NCI-H2107 treated with DMSO at 0.1 percent for 48 hours (cell line): Measurements from ENCODE around the gene LENG9.
A peak's percentile ranks its signal among the peaks of the same experiment; 100 is the strongest.

ENCODE experiments used
- DNase-seq: peaks from one replicate; lab custom pipeline; 2025; ENCODE audit not compliant: unreplicated experiment; lab: John Stamatoyannopoulos, UW

The LENG9 gene

DNA sequence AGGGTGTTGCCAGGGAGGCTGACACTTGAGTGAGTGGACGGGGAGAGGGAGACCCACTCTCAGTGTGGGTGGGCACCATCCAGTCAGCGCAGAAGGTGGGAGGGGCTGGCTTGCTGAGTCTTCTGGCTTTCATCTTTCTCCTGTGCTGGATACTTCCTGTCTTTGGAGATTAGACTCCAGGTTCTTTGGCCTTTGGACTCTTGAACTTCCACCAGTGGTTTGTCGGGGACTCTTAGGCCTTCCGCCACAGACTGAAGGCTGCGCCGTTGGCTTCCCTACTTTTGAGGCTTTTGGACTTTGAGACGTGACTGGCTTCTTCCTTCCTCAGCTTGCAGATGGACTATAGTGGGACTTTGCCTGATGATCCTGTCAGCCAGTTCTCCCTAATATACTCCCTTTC, 18.8 kb downstream of the LENG9 start:
- DNase-seq: no peak

GRCh38 chr19:54440641-54441040, 22.9 kb downstream of the LENG9 start:
- DNase-seq: no peak

DNA sequence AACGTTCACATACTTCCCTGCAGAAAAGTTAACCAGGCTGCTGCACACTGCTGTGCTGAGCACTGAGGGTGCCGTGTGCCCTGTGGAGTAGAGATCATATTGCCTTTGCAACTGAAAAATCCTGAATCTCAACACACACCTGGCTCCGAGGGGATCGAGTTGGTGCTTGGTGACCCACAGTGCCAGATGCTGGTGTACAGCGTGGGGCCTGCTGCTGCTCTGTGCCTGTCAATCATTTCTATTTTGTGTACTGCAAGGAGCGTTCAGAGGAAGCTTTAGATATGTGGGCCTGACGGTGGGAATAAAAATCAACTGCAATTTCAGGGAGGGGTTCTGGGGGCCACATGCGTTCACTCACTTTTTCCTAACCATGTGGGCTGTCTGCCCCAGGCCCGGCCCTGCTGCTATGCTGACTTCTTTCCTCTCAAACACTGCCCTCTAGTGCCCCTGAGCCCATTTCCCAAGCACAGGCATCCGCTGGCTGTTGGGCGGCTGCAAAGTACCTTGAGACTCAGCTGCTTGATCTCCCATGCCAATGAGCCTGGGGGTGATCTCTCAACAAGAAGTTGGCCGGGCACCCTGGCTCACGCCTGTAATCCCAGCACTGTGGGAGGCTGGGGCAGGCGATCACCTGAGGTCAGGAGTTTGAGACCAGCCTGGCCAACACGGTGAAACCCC, 24.3 kb downstream of the LENG9 start:
- no peak for DNase-seq

DNA sequence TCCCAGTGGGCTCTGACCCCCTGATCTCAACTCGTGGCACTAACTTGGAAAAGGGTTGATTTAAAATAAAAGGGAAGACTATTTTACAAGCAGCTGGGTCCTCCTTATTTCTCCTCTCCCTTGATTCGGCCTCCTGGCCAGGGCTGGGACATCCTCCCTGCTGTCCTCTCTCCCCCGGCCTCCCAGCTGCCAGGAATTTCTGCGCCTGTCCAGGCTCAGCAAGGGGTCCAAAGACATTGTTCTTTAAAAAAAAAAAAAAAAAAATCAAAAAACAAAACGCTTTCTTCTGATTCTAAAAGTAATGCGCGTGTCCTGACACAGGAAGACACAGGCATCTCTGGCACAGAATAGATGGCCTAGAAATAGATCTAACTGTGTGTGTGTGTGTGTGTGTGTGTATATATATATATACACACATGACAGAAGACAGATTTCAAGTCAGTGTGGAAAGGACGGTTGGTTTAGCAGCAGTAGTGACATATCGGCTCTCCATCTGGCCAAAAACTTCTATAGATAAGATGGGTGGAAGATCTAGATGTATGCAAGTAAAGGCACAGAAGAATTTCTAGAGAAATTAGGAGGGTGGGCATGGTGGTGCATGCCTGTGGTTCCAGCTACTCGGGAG, 26.8 kb downstream of the LENG9 start:
- DNase-seq: no peak

GRCh38 chr19:54436031-54436523, 27.5 kb downstream of the LENG9 start:
- no peak for DNase-seq

DNA sequence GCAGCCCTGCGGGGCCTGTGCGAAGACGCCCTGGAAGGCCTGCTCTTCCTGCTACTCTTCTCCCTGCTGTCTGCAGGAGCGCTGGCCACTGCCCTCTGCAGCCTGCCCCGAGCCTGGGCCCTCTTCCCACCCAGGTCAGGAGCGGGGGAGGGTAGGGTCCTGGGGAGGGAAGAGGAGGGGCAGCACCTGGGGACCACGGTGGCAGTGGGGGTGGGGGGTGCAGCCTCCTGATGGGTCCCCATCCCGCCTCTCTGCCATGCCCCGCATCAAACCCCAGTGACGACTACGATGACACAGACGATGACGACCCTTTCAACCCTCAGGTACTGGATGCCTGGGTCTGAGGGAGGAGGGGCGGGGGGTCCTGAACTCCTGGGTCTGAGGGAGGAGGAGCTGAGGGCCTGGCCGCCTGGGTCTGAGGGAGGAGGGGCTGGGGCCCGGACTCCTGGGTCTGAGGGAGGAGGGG, 28.0 kb downstream of the LENG9 start:
- DNase-seq: no peak

DNA sequence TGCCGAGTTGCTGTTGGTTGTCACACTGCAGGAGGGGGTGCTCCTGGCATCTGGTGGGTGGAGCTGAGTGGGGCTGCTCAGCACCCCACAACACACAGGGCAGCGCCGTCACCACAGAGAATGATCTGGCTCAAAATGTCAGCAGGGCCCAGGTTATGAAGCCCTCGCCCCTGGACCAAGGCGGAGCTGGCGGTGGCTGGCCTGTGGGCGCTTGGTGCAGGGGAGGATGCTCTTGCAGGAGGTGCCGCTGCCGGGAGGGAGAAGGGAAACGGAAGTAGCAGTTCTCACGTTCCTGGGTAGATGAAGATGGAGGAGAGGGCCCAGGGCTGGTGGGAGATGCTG, 28.7 kb downstream of the LENG9 start:
- no peak for DNase-seq

DNA sequence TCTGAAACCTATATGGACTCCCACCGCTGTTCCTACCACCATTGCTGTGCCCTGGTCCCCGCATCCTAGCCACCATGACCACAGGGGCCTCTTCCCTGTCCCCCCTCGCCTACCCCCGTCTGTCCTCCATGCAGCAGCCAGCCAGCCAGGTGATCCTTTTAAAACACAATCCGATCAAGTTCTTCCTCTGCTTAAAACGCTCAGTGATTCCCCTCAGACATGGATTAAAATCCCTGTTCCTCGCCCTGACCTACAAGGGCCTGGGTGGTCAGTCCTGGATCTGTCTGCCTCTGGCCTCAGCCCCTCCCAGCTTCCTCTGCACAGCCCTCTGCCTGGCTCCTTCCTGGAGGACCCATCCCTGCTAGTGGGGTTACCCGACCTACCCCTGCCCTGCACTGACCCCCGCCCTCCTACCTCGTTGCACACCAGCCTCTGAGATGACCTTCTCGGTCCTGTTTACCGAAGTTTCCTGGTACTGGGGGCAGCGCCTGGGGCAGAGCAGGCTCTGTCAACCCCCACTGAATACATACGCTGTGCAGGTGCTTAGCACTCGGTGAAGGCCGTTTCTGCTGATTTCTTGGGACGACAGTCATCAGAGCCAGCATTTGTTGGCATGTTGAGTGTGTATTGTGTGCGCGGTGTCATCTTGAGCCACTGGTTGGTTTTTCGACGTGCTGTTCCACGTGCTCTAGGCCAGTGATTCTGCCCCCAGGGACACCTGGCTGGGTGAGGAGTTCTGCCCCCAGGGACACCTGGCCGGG, 29.3 kb downstream of the LENG9 start:
- DNase-seq: peak; percentile 44

DNA sequence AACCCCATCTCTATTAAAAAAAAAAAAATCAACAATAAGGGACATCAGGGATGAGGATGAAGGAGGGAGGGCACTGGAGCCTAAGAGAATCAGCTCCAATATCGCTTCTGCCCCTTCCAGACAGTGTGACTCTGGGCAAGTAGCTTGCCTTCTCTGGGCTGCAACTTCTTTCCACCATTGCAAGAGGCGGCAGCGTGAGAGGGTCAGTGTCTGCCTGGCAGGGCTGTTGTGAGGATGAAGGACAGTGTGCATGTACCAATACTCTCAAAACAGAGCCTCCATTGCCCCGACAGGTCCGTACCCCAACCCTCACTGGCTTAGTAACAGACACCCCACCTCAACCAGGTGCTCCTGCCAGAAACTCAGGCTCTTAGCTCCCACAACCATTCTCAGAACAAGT, 29.9 kb downstream of the LENG9 start:
- DNase-seq: no peak

GRCh38 chr19:54432144-54432738, 31.3 kb downstream of the LENG9 start:
- DNase-seq: no peak

GRCh38 chr19:54431255-54431838, 32.2 kb downstream of the LENG9 start:
- DNase-seq: peak; percentile 9

GRCh38 chr19:54430306-54431254, 33.0 kb downstream of the LENG9 start:
- peak; percentile 3 for DNase-seq

DNA sequence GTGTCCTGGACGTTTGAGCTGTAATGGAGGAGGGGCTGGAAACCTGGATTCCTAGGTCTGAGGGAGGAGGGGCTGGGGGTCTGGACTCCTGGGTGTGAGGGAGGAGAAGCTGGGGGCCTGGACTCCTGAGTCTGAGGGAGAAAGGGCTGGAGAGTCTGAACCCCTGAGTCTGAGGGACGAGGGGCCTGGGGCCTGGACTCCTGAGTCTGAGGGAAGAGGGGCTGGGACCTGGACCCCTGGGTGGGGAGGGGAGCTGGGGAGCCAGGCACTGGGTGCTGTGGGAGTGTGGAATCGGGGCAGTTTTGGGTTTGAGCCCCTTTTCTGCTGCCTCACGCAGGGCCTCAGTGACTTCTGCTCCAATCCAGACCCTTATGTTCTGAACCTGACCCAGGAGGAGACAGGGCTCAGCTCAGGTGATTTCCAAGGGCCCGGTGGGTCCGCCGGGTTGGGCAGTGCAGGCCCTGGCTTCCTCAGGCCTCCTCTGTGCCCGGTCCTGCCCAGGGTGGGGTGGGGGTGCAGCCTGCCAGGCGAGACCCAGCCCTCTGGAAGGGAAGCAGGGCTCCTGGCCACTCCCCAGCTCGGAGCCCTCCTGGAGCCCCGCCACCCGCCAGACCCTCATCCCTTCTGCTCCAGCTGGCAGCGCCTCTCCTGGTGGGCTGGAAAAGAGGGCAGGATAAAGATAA, 33.9 kb downstream of the LENG9 start:
- DNase-seq: no peak

DNA sequence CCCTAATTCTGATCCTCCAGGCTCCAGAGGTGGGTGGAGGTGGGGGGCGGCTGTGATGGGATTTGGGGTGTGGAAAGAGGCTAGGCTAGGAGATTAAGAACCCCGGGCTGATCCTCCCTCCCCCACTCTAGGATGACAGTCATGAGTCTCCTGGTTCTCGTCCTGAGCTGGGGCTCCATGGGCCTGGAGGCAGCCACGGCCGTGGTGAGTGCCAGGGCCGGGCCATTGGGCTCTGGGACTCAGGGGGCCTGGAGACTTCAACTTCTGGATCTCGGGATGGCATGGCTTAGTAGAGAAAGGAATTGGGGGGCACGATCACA, 34.4 kb downstream of the LENG9 start:
- DNase-seq: no peak

- no peak for DNase-seq
These were observed 35.0 kb downstream of the LENG9 start for GRCh38 chr19:54428323-54429175.

DNA sequence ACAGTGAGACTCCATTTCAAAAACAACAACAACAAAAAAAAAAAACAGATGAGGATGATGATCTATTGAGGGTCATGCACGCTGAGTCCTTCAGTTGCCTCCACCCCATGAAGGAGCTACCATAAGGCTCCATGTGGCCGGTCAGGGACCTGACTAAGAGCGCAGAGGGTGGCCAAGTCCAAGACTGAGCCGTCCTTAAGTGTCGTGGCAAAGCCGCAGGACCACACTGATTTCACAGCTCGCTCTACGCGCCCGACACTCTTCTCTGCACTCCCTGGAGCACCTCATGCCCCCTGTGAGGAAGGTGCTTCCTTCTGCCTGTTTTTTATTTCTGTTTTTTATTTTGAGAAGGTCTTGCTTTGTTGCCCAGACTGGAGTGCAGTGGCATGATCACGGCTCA, 36.0 kb downstream of the LENG9 start:
- no peak for DNase-seq

DNA sequence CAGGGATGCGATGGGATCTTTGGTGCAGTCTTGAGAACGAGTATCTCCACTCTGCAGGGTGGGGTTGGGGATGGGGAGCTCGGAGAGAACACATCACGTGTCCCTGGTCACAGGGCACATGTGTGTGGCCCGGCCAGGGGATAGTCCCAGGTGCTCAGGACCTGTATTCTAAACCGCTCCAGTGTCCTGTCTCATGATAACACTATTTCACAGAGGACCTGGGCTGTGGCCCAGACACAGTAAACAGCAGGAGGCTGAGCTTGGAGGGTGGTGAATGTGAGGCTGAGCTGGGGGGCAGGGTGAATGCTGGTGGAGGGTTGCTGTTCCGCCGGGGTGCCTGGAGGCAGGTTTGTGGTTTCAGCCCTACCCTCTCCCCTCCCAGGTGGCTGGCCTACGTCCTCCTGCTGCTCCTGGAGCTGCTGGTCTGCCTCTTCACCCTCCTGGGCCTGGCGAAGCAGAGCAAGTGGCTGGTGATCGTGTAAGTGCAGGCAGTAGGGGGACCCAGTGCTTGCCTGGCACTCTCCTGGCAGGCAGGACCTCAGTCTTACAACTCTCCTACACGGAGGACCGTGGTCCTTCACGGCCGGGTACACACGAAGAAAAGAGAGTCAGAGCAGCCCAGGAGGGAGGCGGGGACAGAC, 37.2 kb downstream of the LENG9 start:
- no peak for DNase-seq

GRCh38 chr19:54425382-54425723, 38.2 kb downstream of the LENG9 start:
- no peak for DNase-seq
